ENCODE results near the gene NFIC.
"Not testable (repeated sequence)": the region's sequence is repeated elsewhere in the genome, so short reads cannot be mapped to it uniquely, and the experiment has no call there.

NFIC gene

DNA sequence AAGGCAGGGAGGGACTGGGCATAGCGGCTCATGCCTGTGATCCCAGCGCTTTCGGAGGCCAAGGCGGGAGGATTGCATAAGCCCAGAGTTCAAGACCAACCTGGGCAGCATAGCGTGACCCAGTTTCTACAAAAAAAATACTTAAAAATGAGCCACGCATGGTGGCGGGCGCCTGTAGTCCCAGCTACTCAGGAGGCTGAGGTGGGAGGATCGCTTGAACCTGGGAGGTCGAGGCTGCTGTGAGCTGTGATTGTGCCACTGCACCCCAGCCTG, 86.5 kb downstream of the NFIC start:
- not testable (repeated sequence) for ATAC-seq, DNase-seq

- no peak for DNase-seq
- no peak for ATAC-seq
These were observed 87.5 kb downstream of the NFIC start for GRCh38 chr19:3453840-3454239.

GRCh38 chr19:3454656-3455392, 88.4 kb downstream of the NFIC start:
- ATAC-seq = no peak
- no peak for DNase-seq

DNA sequence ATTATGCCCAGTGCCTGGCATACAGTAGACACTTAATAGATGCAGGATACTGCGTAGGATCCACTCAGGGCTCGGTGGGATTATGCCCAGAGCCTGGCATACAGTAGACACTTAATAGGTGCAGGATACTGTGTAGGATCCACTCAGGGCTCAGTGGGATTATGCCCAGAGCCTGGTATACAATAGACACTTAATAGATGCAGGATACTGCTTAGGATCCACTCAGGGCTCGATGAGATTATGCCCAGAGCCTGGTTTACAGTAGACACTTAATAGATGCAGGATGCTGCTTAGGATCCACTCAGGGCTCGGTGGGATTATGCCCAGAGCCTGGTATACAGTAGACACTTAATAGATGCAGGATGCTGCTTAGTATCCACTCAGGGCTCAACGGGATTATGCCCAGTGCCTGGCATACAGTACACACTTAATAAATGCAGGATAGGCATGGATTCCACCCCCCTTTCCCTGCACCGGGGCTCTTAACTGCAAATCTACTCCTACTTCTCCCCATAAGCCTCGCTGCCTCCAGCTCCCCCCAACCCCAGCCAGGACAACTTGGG, 89.1 kb downstream of the NFIC start:
- ATAC-seq = no peak
- DNase-seq = no peak

- DNase-seq (no peak), ATAC-seq (no peak)
These were observed 89.7 kb downstream of the NFIC start for GRCh38 chr19:3455960-3456601.

DNA sequence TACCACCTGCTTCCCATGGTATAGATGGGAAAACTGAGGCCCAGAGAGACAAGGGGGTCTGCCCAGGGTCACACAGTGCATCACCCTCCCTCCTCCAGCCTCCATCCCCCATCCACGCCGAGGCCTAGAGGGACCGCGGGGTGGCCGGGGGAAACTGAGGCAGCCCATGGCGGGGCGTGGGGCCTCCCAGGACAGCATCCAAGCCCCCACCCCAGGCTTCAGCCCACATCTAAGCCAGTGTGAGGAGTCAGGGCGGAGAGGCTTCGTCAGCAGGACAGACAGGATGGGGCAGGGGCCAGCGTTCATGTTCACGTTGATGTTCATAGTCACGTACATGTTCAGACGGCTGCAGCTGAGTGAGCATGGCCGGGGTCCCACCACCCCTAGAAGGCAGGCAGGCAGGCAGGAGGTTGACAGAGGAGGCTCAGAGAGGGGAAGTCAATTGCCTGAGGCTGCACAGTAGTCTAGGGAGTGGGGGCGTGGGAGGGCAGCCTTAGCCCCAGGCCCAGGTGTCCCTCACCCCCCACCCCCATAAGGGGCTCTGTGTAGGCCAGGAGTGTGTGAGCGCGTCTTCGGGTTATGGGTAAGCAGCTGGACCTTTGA, 90.6 kb downstream of the NFIC start:
- DNase-seq (no peak), ATAC-seq (no peak)

DNA sequence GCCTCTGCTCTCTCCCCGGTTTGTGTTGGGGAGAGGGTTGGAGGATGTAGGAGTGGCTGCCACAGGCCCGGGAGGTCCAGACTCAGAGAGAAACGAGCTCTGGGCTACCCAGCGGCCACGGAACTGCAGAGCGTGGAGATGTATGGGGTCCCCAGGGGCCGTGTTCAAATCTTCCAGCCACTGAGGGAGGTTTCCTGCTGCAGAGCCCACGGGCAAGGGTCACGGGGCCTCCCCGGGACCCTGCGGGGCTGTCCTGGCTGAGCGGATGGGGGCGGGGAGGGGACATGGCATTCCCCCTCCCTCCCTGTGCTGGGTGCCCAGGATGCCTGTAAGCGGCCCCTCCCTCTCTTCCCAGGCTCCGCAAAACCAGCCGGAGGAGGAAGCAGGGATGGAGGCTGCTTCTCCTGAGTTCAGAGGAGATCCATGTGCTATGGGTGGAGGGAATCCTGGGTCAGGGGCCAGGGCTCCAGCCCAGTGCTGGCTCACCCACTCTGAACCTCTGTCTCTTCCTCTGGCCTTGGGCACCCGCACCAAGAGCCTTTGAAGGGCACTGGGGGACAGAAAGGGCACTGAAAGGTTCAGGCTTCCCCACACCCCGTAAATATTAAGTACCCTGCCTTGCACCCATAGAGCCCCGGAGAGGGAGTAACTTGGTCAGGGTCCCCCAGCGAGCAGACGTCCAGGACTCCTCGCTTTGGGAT, 91.3 kb downstream of the NFIC start:
- ATAC-seq (no peak), DNase-seq (no peak)

DNA sequence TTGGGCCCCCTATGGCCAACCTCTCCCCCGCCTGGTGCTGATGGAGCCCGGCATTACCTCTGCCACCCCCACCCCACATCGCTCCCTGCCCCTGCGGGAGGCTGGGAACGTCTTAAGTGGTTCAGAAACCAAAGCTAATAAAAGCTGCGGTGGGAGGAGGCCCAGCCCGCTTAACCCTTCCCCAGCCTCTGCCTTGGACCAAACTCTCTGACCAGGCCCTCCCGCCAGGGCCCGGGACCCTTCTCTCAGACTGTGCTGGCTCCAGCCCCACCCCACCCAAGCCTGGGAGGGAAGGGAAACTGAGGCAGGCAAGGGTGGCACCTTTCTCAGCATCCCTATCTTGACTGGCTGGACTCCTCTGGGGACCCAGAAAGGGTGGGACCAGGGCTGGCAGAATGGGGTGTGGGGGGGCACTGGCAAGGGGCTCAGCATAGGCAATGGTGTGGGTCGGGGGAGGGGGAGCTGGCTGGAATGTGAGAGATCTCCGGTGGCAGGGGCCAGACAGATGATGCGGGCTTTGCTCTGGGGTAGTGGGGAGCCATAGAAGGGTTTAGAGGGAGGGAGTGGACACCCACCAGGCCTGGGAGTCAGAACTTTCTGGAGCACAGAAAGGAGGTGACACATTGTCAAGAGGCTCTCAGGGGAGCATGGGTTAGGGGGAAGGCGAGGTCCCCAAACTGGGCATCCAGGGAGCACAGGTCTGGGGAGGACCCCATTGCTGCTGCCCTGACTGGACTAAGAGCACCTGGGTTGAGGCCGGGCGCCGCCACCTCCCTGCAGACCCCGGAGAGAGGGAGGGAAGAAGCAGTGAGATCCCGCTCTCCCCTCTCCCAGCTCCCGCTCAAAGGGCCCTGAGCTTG, 92.1 kb downstream of the NFIC start:
- ATAC-seq = no peak
- DNase-seq = no peak

DNA sequence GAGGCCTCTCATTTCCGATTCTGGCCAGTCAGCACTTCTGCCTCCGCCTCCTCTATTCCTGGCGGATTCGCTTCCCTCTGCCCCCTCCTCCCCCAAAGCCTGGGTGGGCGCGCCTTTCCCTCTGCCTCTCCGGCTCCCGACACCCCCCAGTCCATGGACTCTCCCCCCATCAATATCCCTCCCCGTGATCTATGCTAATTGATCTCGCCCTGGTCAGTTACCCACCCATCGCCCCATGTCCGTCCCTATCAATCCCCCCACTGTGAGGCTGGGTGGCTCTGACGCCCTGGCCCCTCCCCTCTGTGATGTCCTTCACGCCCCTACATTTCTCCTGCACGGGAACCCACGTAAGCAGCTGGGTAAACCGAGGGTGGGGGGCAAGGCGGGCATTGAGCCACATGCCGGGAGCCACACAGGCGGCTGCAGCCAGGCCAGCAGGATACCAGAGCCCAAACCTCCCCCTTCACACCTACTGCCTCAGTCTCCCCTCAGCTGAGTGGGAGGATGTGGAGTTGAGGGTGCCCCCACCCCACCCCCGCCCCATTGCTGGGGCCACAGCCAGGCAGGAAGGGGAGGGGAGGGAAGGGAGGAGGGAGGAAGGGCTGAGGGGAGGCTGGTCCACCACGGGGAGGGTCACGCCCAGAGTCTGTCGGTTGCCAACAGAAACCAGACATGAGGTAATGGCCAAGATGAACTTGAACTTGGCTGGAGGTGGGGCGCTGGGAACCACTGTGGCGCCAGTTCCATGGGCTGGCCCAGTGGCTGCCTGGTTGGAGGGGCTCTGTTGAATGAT, 92.9 kb downstream of the NFIC start:
- ATAC-seq = no peak
- DNase-seq = no peak

GRCh38 chr19:3459965-3460582, 93.7 kb downstream of the NFIC start:
- ATAC-seq (no peak), DNase-seq (no peak)

GRCh38 chr19:3462991-3463713, 96.8 kb downstream of the NFIC start:
- DNase-seq (no peak), ATAC-seq (no peak)

DNA sequence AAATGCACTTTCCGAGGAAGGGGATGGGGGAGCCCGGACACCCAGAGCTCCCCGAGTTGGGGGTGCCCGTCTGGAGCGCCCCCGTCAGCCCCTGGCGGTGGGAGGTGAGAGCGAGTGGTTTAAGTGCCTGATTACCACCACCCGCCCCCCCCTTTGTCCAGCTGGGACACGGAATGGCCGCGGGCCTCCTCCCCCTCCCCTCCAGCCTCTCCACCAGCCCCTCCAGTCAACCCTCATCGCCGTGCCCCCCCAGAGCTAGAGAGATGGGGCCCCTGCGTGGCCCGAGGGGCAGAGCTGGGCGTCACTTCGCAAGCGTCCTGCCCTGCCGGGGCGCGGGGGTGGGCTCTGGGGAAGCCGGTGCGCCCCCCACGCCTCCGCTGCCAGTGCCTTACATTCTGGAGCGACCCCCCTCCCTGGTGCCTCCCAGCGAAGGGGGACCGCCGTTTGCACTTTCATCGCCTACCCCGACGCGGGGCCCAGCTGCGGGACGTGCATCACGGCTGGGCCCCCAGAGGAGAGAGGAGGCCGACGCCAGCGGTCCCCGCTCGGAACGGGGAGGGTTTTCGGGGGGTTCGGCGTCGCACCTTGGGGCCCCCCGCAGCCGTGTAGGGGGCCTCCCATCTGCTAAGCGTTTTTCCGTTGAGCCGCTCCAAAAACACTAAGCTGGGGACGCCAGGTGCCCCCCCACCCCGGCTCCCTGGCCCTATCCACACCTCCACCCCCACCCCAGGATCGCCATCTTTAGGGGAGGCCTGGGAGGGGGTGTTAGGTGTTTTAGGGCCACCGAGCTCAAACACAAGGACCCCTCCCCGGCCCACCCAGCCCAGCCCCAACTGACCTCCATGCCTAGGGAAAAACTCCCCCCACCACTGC, 97.6 kb downstream of the NFIC start:
- no peak for ATAC-seq
- no peak for DNase-seq

DNA sequence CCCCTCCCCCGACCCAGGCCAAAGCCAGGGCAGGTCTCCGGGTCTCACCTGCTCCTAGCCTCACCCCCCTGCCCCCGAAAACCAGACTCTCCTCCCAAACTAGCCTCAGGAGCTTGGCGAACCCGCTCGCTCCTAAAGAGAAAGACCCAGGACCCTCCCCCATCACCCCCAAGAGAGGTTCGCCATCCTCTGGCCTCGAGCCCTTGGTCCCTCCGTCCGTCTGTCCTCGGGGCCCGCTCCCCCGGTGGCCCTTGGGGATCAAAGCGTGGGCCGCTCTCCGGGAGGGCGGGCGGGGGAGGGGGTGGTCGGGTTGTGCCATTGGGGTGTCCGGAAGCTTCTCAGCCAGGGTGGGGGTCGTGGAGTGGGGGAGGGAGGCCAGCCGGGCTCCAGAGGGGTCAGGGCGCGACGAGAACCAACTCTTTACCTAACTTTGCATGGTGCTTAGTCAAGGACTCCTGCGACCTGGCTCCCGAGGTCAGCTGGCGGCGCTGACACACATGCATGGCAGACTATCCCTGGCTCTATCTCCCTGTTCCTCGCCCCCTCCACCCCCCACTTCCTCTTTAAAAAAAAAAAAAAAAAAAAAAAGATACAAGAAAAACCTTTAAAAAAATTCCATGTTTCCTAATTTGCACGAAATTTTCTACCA, 98.3 kb downstream of the NFIC start:
- ATAC-seq (no peak), DNase-seq (no peak)

DNA sequence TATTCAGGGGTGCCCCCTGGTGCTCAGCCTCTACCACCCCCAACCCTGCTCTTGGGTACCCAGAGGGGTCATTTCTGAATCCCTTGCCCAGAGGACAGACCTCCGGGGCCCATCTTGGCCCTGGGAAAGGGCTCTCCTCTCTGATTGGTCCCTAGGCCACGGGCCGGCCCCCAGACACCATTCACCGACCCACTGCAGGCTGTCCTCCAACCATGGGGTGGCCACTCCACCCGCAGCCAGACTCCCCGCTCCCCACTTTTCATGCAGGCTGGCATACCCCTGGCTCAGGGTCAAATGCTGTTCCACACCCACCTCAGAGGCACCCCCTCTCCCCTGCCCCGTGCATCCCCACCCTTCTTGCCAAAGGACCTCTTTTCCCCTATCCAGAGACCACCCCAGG, 99.2 kb downstream of the NFIC start:
- DNase-seq (no peak), ATAC-seq (no peak)

DNA sequence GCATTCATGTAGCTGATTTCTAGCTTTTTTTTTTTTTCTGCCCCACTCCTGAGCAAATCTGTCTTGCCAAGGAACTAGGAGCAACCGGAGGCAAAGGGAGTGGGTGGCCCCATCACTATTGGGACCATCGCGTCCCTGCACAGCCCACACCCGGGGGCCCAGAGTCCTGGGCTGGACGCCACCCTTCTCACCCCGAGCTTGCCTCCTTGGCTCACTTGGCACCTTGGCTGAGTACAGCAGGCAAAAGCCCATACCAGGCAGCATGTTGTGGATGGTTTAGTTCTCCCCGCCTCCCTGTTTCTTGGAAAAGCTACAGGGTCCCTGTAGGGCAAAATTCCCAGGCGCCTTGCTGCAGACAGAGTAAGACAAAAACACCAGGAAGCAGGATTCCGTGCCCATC, 100.3 kb downstream of the NFIC start:
- ATAC-seq (no peak), DNase-seq (no peak)

DNA sequence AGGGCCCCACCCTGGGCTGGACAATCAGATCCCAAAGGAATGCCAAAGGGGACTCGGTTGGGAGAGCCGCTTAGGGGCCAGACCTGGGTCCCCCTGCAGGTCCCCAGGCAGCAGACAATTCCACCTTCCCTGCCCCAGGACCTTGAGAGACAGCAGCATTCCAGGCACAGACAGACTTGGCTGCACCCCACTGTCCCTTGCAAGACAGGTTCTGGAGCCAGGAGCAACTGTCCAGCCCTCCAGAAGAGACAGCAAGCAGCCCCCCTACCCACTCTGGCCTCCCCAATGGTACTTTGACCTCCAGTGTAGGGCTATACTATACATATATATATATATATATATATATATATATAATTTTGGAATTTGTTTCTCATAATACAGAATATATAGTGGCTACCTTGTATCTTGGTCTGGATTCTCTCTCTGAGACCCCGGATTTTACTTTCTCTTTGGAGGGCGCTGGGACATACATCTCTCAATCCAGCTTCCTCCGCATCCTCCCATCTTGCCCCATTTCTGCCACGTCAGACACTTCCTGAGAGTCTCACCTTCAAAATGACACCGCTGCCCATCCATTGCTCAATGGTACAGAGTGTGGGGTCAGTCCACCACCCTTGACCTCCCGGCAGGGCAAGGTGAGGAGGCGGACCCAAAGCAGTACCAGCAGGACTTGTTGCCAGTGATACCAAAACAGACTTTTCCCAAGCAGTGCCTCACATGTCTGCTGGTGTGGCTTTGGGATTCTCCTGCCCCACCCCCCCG, 101.2 kb downstream of the NFIC start:
- no peak for ATAC-seq

GRCh38 chr19:3468211-3468610, 101.8 kb downstream of the NFIC start:
- ATAC-seq = no peak
- no peak for DNase-seq

More for the DNA sequence above, 101.2 kb downstream of the NFIC start:
- no peak for DNase-seq
